ENCODE measurements around the gene NCK2. TPM values are rescaled to one million over a fixed set of nuclear protein-coding genes. Genes with fewer than 3 reads are reported as not detected.

The NCK2 gene
- 33.2 TPM for total RNA-seq
- long read RNA-seq, transcript NCK2-205 (4 exons, 1,795 nt) = minor isoform, 18 of 140 reads
- long read RNA-seq, transcript NCK2-201 (5 exons, 2,683 nt) = major isoform, 74 of 140 reads
- long read RNA-seq, partial matches to known transcripts = 11 of 140 reads
- long read RNA-seq, other reads (novel, unspliced or antisense) = 37 of 140 reads

DNA sequence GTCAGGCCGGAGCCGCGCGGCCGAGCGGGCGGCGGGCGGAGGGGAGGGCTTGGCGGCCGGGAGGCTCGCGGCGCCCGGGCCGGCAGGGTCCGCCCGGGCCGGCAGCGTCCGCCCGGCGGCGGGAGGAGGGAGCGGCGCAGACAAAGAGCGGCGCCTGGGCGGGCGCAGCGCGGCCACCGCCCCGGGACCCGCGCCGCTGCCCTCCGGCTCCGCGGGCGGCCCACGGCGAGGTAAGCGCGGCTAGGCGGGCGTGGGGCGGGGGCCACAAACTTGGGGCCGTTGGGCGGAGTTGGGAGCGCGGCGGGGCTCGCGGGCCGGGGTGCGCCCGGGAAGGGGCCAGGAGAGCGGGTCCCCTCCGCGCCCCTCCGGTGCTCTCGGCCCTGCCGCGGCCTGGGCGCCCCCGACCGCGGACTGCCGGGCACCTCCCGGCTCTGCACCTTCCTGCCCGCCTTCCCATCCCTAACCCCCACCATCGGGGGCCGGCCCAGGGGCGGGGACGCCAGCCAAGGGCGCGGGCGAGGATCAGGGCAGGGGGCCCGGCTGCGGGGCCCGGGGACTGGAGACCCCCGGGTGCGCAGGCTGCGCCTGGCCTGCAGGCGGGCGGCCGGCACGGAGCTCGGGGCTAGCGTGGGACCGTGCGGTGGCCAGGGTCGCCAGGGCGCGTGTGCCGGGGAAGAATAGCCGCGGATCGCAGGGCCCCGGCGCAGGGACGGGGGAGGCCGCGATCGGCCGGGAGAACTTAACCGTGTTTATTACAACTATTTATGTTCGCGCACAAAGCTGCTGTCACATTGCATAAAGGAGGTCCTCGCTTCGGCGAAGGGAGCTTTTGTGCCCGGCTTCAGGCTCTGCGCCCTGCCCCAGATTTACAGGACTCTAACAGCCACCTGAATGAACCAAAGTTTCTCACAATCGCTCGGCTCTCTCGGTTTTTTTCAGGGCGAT is at the start of gene NCK2:
Gene NCK2, plus strand, starts transcription at position 4 of the 945 bp plus-strand sequence. CDS start 110,152 bp downstream, outside the sequence.
- no peak for DNase-seq (ENCODE audit: low spot score)

DNA sequence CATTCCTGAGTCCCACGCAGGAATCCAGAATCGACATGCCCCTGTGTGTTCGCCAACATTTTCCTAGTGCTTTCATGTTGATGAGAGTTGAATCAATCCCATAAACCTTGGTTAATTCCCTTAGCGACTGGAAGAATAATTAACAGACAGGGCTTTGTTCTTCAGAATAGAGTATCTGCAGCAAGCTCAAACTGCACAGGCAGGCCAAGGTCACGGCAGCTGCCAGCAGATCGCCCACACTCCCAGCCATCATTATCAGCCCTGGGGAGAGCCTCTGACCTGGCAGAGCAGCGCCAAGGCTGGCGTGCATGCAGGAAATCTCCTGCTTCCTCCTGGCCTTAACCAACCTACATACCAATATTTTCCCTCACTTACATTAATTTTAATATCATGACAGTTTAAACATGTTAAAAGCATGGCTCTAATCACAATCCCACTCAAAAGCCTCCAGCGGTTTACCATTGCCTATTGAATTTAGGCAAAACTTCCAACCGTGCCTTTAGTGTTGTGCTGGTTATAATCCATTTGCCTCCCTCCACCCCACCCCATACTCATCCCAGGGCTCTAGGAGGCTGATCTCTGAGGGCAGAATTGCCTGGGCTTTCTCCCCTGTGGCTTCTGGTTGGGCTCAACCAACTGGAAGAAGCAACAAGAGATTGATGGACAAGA is 46.8 kb upstream of the NCK2 start:
- intact Hi-C loops (cut with DNase I) = loop anchor here (5.0 kb wide), 2 partner anchors 91 to 106 kb away; no protein-coding TSS in a partner anchor
- DNase-seq (ENCODE audit: low spot score) = peak; percentile 80

More for the DNA sequence above, at the start of gene NCK2:
- intact Hi-C loops (cut with DNase I) = loop anchor here (5.0 kb wide), 2 partner anchors 137 to 282 kb away; no protein-coding TSS in a partner anchor

DNA sequence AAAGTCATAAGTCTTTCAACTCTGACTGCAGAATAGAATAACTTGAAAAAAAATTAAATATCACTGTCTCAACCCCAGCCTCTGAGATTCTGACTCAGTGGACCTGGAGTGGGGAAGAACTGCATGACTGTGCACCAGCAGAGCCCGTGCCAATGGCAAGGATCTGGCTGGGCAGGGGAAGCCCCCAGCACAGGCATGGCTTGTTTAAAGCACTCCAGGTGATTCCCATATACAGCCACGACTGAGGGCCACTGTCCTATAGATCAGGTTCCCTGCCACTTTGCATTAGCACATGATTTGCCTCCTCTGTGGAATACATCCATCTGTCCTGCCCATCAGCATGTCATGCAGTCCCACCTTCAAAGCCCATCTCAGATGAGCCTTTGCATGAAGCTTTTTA is 45.9 kb upstream of the NCK2 start:
- intact Hi-C loops (cut with DNase I) = loop anchor here (5.0 kb wide), 2 partner anchors 92 to 107 kb away; no protein-coding TSS in a partner anchor

DNA sequence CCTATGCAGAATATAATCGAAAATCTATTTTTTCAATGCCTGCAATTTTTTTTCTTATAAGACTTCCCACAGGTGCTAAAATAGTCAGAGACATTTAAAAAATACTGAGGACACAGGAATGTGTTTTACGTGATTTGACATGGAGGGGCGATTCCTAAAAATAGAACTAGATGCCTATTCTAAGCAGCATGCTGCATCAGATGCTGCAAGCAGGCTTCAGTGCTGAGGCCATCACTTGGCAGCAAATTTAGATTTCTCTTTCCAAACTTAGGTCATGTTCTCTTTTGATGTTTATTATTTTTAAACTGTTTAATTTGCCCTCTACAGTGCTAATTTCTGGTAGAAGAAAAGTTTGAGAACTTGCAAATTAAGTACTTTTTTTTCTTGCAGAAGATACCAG is 43.7 kb upstream of the NCK2 start:
- intact Hi-C loops (cut with DNase I) = no loop called here
- no peak for DNase-seq (ENCODE audit: low spot score)

More for the DNA sequence above, 45.9 kb upstream of the NCK2 start:
- DNase-seq (ENCODE audit: low spot score) = no peak

DNA sequence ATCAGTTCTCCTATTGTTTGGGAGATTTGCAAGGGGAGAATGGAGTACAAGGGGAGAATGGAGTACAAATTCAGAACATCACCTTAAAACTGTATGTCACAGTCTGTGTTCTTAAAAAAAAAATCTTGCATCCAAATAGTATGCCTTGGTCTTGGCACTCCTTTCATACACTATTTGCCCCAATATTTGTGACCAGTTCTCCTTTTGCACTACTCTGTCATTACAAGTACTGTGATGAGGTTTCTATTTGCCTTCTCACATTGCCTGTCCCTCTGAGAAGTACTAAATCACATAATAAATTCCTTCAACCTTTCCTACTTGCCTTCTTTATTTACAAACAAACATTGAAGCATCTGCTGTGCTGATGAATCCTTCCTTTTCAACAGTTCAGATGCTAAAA is 36.0 kb upstream of the NCK2 start:
- no peak for DNase-seq (ENCODE audit: low spot score)
- intact Hi-C loops (cut with DNase I) = no loop called here

DNA sequence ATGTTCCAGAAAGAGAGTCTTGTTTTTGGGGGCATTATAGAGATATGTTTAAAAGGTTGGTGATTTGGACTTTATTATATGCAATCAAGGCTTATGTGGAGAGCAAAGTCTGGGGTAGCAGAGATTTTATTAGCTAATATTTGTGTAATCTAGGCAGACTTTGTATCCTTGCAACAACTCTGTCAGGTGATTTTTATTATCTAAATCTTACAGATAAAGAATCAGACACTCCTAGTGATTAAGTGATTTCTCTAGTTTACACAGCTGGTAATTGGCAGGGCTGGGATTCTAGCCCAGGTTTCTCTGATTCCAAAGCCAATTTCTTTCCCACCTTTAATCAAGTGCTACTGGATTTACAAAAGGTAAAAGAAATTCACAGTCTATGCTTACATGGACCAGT is 33.3 kb upstream of the NCK2 start:
- intact Hi-C loops (cut with DNase I) = no loop called here

DNA sequence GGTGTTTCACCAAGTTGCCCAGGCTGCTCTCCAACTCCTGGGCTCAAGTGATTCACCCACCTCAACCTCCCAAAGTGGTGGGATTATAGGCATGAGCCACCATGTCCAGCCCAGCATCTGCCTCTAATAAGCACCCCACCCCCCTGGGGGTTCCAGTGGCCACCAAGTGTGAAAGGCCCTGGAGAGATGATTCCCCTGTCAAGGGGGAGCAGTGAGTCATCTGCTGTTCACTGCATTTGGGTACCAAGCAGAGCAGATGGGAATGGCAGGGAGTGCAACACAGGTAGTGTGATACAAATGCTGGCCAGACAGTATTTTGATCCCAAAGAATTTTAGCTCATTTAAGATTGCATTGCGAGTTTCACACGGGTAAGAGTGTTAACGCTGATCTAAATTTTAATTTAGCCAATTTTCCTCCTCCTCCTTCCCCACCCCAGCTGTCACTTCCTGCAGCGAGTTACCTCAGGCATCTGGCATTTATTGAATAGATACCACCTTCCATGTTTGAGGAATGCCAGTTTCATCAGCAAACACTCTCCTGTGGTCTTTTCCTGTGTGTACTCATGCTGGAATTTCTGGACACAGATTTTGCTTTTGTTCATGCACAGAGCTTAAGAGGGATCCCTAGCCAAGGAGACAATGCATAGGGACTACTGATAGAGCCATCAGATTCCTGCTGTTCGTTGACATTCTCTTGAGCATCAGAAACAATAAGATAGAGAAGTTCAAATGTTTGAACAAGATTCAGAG is 32.4 kb upstream of the NCK2 start:
- intact Hi-C loops (cut with DNase I) = no loop called here
- DNase-seq (ENCODE audit: low spot score) = no peak

More for the DNA sequence above, 33.3 kb upstream of the NCK2 start:
- DNase-seq (ENCODE audit: low spot score) = no peak

DNA sequence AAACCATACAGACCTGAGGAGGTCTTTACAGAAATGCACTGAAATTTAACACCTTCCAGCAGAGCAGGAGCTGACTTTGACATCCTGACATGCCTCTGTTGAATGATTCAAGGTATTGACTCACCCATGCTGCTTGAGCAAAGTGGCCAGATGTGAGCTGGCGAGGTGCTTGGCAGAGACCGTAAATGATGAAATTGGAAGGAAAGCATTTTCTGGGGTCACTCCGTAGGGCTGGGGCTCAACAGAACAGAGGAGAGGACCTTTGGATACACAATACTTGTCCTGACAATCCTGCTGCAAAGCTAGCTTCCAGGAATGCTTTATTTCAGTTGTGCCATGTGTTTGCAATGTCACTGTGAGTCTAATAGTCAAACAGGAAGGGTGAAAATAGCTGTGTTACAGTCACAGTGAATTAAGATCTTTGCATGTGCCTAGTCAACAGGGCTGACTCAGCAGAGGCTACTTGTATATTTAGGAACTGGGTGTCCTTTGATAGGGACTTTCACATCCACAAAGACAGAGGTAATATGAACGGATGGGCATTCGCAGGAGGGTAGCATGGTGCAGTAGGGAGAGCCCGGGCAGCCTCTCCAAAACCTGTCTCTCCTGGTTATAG is 31.6 kb upstream of the NCK2 start:
- no peak for DNase-seq (ENCODE audit: low spot score)
- intact Hi-C loops (cut with DNase I) = no loop called here

DNA sequence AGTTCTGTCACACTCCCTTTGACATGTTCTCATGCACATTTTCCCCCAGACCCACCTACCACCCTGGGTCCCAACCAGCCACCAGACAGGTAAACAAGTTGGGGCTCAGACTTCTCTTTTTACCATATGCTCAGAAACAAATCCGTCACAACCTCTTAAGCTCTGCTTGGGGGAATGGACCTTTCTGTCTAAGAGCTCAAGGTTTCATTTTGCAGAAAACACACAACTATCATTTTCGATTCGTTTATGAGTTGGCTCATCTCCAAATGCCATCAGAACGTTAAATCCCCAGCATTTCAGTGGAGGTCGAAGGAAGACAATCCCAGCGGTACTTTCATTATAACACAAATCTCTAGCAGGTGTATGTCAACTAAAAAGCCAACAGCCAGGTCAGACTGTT is 30.6 kb upstream of the NCK2 start:
- intact Hi-C loops (cut with DNase I) = no loop called here

DNA sequence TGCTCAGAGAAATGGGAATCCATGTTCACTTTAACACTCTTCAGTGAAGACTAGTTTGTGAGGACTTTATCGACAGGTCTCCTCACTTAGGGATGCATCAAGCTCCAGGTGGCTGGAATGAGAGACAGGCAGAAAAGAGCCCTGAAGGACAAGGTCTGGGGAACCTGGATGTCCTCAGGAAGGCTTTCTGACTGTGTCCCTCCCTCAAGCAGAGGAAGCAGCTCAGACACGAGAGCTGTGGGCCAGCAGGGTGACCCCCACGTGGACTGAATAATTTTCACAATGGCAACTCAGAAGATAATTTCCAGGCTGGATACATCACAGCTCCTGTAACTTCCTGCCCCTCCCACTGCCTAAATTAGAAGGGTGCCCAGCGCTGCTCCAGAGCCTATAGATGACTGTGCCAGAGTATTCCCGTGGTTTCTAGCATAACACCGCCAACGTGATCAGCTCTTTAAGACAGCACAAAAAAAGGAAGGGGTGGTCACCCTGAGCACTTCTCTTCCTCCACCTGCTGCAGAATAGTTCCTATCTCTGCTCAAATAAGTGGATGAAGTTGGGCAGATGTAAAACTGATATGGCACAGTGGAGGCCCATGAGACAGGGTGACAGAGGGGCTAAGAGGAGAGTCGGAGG is 25.7 kb upstream of the NCK2 start:
- intact Hi-C loops (cut with DNase I) = no loop called here

More for the DNA sequence above, 30.6 kb upstream of the NCK2 start:
- DNase-seq (ENCODE audit: low spot score) = no peak

DNA sequence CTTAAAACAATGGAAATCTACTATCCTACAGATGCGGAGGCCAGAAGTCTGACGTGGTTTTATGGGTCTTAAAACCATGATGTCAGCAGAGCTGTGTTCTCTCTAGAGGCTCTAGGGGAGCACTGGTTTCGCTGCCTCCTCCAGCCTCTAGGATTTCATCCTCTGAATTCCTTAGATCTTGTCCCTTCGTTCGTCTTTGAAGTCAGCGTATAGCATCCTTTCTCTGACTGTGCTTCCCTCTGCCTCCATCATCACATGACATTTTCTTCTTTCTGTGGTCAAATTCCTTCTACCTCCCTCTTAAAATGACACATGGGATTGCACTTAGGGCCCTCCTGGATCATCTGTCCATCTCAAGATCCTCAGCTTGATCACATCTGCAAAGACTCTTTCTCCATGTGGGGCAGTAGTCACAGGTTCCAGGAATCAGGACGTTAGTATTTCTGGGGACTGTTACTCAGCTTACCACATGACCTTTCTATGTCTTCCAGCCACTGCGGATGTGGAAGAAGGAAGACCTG is 22.7 kb upstream of the NCK2 start:
- no peak for DNase-seq (ENCODE audit: low spot score)
- intact Hi-C loops (cut with DNase I) = no loop called here

More for the DNA sequence above, 25.7 kb upstream of the NCK2 start:
- no peak for DNase-seq (ENCODE audit: low spot score)

DNA sequence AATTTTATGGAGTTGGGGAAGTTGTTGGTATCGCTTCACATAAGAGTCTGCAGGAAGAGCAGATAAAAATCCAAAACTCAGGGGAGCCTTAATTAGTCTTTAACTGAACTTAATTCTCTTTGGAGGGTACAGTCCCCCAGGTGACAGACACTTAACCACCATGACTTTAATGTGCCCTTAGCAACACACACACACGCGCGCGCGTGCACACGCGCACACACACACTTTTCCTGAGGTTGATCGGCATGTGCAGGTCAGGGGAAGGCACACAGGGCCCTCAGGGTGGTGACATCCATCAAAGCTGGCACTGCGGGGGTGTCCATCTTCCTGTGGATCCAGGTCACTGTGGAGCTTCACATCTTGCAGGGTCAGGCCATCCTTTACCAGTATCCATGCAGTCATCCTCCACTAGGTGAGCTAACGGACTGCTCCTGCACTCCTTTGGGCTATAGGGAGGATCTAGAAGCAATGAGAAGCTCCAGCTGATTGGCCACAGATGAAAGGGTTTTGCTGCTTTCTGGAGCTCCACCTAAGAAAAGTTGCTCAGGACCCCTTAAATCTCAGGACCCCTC is 21.9 kb upstream of the NCK2 start:
- intact Hi-C loops (cut with DNase I) = no loop called here
- DNase-seq (ENCODE audit: low spot score) = no peak

DNA sequence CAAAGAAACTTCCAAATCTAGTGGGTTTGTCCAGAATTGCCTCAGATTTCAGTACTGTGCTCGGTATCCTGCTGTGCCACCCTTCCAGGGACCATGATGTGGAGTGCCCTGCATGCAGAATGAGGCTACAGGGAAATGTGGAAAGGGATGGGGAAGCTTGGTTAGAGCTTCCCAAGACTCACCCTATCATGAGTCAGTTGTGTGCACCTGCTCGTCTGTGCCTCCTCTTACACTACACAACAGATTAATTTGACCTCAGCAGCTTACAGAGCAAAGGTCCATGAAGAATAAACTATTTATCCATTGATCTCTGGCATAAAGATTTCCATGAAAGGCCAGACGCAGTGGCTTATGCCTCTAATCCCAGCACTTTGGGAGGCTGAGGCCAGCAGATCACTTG is 21.3 kb upstream of the NCK2 start:
- intact Hi-C loops (cut with DNase I) = no loop called here
- DNase-seq (ENCODE audit: low spot score) = no peak

DNA sequence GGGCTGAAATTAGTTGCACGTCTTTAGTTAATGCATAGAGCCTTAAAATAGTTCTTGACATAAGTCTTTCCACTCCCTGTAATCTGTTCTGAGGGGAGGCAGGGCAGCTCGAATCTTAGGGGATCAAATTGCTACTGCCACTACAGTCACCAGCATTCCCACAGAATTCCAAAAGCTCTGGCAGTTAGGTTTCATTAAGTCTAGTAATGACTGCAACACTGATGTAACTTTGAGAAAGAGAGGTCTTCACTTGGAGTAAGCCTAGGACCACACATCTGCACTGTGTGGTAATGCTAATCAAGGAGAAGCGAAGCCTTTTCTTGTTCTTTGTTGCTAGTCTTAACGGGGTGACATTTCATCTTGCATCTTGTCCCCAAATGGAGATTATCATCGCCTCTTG is 19.3 kb upstream of the NCK2 start:
- no peak for DNase-seq (ENCODE audit: low spot score)
- intact Hi-C loops (cut with DNase I) = no loop called here

DNA sequence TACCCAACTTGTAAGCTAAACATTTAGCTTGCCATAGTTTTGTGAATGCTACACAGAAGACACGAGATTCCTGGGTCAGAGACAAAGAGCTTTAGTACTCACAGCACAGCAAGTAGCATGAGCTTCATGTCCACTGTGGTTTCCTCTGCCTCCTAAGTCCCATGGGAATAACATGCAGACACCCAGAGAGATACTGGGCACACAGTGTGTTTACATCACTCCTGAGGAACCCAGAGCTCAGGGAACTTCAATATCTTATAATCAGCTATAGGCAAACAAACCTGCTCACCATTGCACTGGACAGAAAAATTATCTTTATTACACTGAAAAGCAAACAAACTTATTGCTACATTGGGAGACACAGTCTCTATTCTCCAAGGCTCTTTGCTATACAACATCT is 14.5 kb upstream of the NCK2 start:
- intact Hi-C loops (cut with DNase I) = no loop called here
- DNase-seq (ENCODE audit: low spot score) = no peak

DNA sequence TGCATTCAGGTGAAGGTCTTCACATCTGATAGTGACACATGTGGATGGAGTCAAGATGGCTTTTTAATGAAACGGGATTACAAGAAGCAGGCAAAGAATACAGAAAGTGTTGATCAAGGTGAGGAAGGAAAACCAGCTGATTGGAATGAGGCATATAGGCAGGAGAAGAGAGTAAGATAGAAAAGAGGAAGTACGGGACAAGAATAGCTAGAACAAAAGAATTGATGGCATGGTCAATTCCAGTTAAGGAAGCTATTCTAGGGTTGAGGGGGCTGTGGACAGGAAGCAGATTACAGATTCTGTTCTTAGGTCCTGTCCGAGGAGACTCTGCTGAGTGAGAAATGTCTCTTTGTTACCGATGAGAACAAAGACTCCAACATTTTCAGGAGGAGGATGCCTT is 13.2 kb upstream of the NCK2 start:
- intact Hi-C loops (cut with DNase I) = no loop called here
- DNase-seq (ENCODE audit: low spot score) = no peak

DNA sequence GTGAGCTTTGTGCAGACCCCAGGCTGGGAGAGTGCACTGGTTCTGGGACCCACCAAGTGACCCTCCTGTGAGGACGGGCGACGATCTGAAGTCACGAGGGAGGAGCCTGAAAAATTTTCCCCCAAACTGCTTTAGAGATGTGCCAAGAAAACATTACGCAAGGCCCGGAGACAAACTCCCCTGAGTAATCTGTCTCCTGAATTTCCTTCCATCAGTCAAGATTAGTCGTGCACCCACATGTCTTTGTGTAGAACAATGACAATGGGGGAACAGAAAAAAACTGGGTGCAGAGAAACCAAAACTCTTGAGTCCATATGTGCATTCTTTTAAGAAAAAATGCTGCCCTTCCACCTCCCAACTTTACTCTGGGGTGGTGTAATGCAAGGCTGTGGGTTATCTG is 12.6 kb upstream of the NCK2 start:
- no peak for DNase-seq (ENCODE audit: low spot score)
- intact Hi-C loops (cut with DNase I) = no loop called here

DNA sequence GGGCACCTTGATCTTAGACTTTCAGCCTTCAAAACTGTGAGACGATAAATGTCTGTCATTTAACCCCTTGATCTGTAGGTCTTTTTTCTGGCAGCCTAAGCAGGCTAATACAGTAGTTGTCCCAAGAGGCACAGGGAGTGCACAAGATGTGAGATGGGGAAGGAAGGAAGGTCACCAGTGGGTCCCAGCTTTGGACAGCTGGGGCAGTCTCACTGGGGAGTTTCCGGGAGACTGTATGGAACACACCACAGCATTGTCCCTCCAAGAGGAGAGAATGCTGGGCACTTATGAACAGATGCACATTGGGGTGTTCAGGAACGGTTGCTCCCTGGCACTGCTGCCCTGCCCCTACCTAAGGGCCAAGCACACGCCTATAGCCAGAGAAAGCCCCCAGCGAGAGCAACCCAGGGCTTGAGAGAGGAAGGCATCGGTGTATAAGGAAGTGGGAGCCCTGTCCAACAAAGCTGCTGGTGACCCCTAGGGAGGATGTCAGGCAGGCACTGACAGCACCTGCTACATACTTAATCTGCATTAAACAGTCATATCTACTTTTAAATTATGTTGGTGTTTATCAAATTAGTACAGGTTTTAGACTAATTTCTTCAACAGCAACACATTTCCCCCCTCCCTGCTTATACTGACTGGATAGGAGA is 11.6 kb upstream of the NCK2 start:
- intact Hi-C loops (cut with DNase I) = no loop called here
- peak; percentile 31 for DNase-seq (ENCODE audit: low spot score)
